Sigmoid colon (tissue), 4 donors: ENCODE results near the gene LPIN1.

ENCODE experiments used
- CTCF ChIP-seq, 4 experiments: fragments of 450-650 bp in 3 of 4; fragments of 200-600 bp in 1 of 4; IDR thresholded peaks; one replicate each; pipeline ENCODE4 v1.5.1; 2016 to 2019; ENCODE audit warnings: antibody characterized with exemption in 4 of 4, mild to moderate bottlenecking in 3 of 4, moderate library complexity in 2 of 4
- EP300 ChIP-seq, 4 donors: sonication (generic); formaldehyde crosslinking; IDR thresholded peaks; one replicate each; pipeline ENCODE4 v1.6.1; 2017; ENCODE audit warnings: antibody characterized with exemption in 4 of 4
- POLR2A ChIP-seq, 2 donors: fragments of 450-650 bp; IDR thresholded peaks; one replicate each; pipeline ENCODE4 v1.6.1; 2016; ENCODE audit warnings: antibody characterized with exemption in 2 of 2, mild to moderate bottlenecking in 2 of 2, moderate library complexity in 2 of 2
- POLR2AphosphoS5 ChIP-seq, 4 donors: sonication (generic); formaldehyde crosslinking; IDR thresholded peaks; one replicate each; pipeline ENCODE4 v1.6.1; 2017; ENCODE audit warnings: antibody characterized with exemption in 4 of 4

DNA sequence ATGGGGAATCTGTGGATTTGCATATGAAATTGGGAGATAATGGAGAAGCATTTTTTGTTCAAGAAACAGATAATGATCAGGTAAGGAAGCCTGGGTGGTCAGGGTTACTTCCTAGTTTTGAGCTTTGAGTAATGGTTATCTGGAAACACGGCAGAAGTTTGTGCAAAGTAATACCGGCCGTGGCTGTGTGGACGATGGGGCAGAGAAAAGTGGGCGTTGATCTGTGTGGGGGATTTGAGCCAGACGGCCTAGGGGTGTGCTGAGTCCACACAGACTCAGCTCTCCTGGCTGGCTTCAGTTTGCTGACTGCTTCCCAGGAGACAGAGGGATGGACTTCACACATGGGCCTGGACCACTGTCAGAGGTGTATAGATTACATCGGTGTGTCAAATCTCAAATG is 21.3 kb downstream of the LPIN1 start:
- TF ChIP-seq CTCF (IDR thresholded peaks at IDR 0.05) (no peak), POLR2A (IDR thresholded peaks at IDR 0.05) (no peak), POLR2AphosphoS5 (IDR thresholded peaks at IDR 0.05) (no peak), EP300 (IDR thresholded peaks at IDR 0.05) (no peak)
